Liver (tissue), 3 donors: Measurements from ENCODE around the gene DAGLA.

Source experiments
- FOXA1 ChIP-seq: IDR thresholded peaks from 2 replicates; pipeline ENCODE4 v1.6.1; 2016; ENCODE audit warnings: antibody characterized with exemption
- FOXA2 ChIP-seq: IDR thresholded peaks from 2 replicates; pipeline ENCODE4 v1.6.1; 2016; ENCODE audit warnings: antibody characterized with exemption
- GABPA ChIP-seq, 2 donors: IDR thresholded peaks in 1 of 2; conservative IDR thresholded peaks in 1 of 2; 2 replicates each; pipeline ENCODE4 v1.6.1; 2016; ENCODE audit warnings: antibody characterized with exemption in 2 of 2, mild to moderate bottlenecking in 1 of 2, moderate library complexity in 1 of 2
- HNF4A ChIP-seq, 2 donors: conservative IDR thresholded peaks; 2 replicates each; pipeline ENCODE4 v1.6.1; 2016; ENCODE audit warnings: antibody characterized with exemption in 2 of 2, mild to moderate bottlenecking in 2 of 2
- JUND ChIP-seq, 2 donors: IDR thresholded peaks; 2 replicates each; pipeline ENCODE4 v1.6.1; 2016; ENCODE audit warnings: antibody characterized with exemption in 2 of 2
- RAD21 ChIP-seq, 2 donors: IDR thresholded peaks; 2 replicates each; pipeline ENCODE4 v1.6.1; 2016; ENCODE audit warnings: antibody characterized with exemption in 2 of 2, mild to moderate bottlenecking in 2 of 2
- RXRA ChIP-seq, 2 donors: IDR thresholded peaks; 2 replicates each; pipeline ENCODE4 v1.6.1; 2017 to 2018; ENCODE audit warnings: antibody characterized with exemption in 2 of 2, mild to moderate bottlenecking in 1 of 2
- SP1 ChIP-seq: IDR thresholded peaks from 2 replicates; pipeline ENCODE4 v1.6.1; 2018; ENCODE audit warnings: antibody characterized with exemption, mild to moderate bottlenecking
- YY1 ChIP-seq: IDR thresholded peaks from 2 replicates; pipeline ENCODE4 v1.6.1; 2016; ENCODE audit warnings: antibody characterized with exemption, mild to moderate bottlenecking
- TF ChIP-seq, protein P1 (sequence below): fragments of 150-350 bp; IDR thresholded peaks from 2 replicates; pipeline ENCODE4 v1.5.1; 2017; ENCODE audit warnings: improper control_type of control experiment, low read depth, low read length; ENCODE audit not compliant: missing input control
- TF ChIP-seq, protein P2 (sequence below): IDR thresholded peaks from 2 replicates; pipeline ENCODE4 v1.6.1; 2016; ENCODE audit warnings: antibody characterized with exemption
- TF ChIP-seq, protein P3 (sequence below): IDR thresholded peaks from 2 replicates; pipeline ENCODE4 v1.6.1; 2016; ENCODE audit warnings: antibody characterized with exemption, mild to moderate bottlenecking
- TF ChIP-seq, protein P4 (sequence below): IDR thresholded peaks from 2 replicates; pipeline ENCODE4 v1.6.1; 2016; ENCODE audit warnings: antibody characterized with exemption
- donor health status: healthy.
- donor health status: healthy.

DNA sequence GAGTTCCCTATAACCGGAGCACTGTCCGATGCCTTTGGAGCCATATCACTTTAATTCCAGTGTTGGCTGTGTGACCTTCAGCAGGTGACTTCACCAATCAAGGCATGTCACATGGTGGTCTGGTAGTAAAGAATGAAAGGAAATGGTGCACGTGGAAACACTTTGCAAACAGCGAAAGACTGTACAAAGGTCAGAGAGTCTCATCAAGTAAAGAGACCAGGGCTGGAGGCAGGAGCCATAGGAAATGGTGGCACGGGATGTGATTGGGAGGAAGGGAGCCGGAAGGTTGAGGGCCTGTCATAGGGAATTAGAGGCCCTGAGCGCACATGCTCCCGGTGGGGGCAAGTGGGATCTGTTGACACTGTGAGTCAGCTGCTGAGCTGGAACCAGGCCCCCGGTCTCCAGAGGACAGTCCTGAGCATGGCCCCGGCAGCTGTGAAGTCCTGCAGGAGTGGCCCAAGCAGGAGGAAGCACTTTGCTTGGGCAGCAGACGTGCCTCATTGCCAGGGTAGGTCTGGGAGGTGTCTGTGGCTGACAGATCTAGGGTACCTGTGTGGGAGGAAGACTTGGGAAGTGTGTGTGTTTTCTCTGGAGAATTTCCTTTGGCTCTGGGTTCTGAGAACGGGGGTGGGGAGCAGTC is 2.0 kb downstream of the DAGLA start:
- TF ChIP-seq, protein P1, sequence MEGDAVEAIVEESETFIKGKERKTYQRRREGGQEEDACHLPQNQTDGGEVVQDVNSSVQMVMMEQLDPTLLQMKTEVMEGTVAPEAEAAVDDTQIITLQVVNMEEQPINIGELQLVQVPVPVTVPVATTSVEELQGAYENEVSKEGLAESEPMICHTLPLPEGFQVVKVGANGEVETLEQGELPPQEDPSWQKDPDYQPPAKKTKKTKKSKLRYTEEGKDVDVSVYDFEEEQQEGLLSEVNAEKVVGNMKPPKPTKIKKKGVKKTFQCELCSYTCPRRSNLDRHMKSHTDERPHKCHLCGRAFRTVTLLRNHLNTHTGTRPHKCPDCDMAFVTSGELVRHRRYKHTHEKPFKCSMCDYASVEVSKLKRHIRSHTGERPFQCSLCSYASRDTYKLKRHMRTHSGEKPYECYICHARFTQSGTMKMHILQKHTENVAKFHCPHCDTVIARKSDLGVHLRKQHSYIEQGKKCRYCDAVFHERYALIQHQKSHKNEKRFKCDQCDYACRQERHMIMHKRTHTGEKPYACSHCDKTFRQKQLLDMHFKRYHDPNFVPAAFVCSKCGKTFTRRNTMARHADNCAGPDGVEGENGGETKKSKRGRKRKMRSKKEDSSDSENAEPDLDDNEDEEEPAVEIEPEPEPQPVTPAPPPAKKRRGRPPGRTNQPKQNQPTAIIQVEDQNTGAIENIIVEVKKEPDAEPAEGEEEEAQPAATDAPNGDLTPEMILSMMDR: no peak
- TF ChIP-seq FOXA2 (no peak), JUND (IDR thresholded peaks at IDR 0.05) (no peak), YY1 (no peak), SP1 (peak; percentile 44), RAD21 (IDR thresholded peaks at IDR 0.05) (no peak), HNF4A (conservative IDR thresholded peaks at IDR 0.05) (peak in 1 of 2 donors; percentile 12), GABPA (IDR thresholded peaks at IDR 0.05 in 1 of 2, conservative IDR thresholded peaks at IDR 0.05 in 1 of 2) (no peak), FOXA1 (no peak), RXRA (IDR thresholded peaks at IDR 0.05) (no peak)
- TF ChIP-seq, protein P2, sequence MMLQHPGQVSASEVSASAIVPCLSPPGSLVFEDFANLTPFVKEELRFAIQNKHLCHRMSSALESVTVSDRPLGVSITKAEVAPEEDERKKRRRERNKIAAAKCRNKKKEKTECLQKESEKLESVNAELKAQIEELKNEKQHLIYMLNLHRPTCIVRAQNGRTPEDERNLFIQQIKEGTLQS: no peak
- TF ChIP-seq, protein P3, sequence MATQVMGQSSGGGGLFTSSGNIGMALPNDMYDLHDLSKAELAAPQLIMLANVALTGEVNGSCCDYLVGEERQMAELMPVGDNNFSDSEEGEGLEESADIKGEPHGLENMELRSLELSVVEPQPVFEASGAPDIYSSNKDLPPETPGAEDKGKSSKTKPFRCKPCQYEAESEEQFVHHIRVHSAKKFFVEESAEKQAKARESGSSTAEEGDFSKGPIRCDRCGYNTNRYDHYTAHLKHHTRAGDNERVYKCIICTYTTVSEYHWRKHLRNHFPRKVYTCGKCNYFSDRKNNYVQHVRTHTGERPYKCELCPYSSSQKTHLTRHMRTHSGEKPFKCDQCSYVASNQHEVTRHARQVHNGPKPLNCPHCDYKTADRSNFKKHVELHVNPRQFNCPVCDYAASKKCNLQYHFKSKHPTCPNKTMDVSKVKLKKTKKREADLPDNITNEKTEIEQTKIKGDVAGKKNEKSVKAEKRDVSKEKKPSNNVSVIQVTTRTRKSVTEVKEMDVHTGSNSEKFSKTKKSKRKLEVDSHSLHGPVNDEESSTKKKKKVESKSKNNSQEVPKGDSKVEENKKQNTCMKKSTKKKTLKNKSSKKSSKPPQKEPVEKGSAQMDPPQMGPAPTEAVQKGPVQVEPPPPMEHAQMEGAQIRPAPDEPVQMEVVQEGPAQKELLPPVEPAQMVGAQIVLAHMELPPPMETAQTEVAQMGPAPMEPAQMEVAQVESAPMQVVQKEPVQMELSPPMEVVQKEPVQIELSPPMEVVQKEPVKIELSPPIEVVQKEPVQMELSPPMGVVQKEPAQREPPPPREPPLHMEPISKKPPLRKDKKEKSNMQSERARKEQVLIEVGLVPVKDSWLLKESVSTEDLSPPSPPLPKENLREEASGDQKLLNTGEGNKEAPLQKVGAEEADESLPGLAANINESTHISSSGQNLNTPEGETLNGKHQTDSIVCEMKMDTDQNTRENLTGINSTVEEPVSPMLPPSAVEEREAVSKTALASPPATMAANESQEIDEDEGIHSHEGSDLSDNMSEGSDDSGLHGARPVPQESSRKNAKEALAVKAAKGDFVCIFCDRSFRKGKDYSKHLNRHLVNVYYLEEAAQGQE: no peak
- TF ChIP-seq, protein P4, sequence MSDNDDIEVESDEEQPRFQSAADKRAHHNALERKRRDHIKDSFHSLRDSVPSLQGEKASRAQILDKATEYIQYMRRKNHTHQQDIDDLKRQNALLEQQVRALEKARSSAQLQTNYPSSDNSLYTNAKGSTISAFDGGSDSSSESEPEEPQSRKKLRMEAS: no peak
